ENCODE results near the gene ANKRD2.
A peak's percentile ranks its signal among the peaks of the same experiment; 100 is the strongest.

The ANKRD2 gene

DNA sequence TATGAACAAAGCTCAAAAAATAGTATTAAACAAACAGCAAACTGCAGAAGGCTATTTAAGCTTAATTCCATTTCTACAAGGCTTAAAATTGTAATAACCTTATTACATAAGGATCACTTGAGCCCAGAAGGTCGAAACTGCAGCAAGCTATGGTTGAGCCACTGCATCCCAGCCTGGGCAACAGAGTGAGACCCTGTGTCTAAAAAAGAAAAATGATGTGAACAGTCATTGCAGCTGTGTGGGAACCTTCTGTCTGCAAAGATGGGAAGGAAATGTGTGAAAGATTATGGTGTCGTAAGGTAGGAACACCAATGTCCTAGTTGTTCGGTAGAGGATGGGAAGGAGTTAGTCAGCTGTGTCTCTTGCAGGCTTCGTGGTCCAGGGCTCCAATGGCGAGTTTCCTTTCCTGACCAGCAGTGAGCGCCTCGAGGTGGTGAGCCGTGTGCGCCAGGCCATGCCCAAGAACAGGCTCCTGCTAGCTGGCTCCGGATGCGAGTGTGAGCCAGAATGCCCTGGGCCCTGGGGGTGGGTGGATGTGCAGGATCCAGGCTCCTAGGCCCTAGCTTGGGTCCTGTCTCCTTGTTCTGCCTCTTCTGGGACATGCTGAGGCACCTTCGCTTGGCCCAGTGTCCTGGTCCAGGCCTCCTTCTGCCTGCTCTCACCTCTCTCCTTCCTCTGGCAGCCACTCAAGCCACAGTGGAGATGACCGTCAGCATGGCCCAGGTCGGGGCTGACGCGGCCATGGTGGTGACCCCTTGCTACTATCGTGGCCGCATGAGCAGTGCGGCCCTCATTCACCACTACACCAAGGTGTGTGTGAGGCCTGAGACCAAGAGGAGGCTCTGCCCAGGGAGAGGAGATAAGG lies 26.1 kb downstream of the ANKRD2 start:
- DNase-seq: no peak

DNA sequence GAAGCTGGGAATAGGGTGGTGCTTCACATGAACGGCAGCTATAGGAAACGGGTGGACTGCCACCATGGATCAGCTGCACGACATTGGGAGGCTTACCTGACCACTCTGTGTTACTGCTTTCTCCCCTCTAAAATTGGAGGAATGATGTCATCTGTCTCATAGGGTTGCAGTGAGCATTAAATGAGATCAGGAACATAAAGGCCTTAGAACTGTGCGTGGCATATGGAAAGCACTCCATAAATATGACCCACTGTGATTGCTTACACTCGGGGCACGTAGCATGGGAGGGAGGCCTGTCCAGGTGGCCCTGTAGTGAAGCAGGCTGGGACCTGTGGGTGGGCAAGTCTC lies 26.7 kb downstream of the ANKRD2 start:
- DNase-seq: no peak

DNA sequence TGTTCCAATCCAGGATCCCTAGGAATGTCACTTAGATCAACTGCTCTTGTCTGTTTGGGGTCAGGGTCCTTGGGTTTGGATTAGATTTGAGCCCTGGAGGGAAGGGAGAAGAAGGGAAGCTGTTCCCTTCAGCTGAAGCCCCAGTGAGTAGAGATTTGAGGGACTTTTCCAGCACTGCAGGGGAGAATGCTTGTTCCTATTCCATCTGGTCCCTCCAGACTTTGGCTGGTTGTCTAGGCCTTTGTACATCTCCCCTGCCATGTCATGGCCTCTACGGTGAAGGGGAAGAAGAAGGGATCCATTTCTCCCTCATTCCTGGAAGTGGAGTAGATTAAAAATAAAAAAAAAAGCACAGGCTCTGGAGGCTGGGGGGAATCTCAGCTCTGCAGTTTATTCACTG lies 28.0 kb downstream of the ANKRD2 start:
- DNase-seq: no peak

DNA sequence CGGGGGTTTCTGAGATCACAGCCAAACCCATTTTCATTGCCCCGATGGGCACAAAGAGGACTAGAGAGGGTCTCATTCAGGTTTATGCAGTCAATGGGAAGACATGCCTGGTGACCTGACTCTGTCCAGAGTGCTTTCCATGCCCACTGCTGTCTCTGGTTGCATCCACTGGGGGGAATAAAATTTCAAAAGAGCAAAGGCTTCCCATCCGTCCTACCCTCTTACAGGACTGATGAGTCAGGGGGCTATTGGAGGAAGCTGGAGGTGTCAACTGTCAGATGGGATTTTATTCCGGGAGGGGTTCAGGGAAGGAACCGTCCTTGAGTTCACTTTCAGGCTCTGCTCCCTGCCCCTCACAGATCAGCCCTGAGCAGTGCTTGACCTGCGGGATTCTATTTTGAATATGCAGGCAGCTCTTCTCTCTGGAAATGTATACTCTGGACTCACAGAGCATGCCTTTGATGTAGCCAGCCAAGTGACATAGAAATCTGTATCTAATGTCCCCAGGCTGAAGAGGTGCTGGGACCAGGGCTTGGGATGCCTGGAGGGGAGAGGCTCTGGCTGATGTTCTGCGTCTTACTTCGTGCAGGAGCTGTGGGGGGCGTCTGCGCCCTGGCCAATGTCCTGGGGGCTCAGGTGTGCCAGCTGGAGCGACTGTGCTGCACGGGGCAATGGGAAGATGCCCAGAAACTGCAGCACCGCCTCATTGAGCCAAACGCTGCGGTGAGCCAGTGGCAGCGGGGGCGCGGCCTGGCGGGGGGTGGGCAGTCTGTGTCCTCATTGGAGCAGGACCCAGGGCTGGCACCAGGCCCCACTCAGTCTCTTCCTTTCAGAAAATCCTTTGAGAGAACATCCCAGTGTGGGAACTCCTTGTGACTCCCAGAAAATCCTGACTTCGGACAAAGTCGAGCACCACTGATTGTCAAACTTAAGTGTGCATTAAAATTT lies 29.0 kb downstream of the ANKRD2 start:
- DNase-seq: no peak

DNA sequence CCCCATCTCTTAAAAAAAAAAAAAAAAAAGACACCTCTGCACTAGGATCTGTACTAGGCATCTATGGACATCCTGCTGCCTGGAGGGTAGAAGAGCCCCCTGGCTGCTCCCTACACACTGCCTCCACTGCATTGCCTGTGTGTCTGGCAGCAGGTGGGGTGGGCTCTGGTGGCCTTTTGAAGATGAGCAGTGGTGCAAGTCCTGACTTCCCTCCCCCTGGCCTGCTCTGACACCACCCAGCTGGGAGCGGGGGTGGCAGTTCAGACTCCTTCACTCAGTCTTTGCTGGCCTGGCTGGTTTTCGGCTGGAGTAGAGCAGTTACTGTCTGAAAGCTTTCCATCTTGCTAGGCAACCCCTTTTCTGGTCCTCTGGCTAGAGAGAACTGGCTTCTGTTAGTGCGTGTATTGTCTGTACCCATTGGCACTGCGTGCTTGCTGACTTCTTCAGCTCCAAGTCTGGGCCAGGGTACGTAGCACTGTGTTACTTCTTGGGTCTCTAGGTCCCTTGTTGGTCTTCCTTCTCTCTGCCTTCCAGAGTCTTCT lies 34.6 kb downstream of the ANKRD2 start:
- DNase-seq: no peak

DNA sequence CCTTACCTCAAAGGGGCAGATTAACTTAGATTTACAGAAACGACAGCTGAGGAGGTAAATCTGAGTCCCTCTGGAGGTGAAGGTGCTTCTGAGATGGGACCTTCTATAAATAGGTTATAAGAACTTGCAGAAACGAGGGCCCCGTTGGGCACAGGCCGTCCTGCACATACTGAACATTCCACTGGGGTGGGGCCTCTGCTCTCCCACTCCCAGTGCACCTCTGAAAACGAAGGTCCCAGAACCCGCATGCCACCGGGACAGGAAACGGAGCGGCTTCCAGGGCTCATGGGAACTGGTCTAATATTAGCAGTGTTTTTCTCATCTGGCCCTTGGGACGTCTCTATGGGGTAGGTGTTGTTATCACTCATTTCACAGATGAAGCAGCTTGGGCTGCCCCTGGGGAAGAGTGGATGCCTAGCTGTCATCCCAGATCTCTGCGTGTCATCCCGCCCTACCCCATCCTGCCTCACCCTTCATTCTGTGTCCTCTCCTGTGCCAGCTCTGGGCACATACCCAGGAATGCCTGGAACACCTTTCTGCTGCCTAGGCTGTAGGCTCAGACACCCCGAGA lies 36.5 kb downstream of the ANKRD2 start:
- DNase-seq: no peak

DNA sequence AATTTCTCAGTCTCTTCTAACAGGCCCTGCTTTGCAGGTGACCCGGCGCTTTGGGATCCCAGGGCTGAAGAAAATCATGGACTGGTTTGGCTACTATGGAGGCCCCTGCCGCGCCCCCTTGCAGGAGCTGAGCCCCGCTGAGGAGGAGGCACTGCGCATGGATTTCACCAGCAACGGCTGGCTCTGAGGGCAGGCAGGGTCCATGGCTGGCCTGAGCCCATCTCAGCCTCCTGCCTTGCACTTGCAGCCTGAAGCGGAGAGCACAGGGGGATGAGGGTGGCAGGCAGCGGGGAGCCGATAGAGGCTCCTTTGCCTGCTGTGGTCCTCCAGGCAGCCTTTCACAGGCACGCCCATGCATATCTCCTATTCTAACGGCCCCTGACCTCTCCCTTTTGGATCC lies 38.9 kb downstream of the ANKRD2 start:
- no peak for DNase-seq

DNA sequence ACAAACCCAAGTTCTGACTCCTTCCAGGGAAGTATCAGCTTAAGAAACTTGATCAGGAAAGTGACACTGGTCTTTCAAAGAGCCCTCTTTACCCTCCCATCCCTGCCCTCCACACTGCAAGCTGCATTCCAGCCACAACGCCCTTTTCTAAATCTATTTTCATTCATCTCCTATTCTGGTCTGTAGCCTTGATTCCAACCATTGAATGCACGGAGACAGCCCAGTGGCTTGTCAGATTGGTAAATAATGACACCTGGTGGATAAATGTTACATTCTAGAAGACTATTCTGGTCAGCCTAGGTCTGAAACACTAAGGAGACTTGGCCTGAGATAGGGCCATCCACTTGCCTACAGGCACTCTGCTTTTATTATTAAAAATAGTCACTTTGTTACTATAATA lies 39.8 kb downstream of the ANKRD2 start:
- DNase-seq: no peak

DNA sequence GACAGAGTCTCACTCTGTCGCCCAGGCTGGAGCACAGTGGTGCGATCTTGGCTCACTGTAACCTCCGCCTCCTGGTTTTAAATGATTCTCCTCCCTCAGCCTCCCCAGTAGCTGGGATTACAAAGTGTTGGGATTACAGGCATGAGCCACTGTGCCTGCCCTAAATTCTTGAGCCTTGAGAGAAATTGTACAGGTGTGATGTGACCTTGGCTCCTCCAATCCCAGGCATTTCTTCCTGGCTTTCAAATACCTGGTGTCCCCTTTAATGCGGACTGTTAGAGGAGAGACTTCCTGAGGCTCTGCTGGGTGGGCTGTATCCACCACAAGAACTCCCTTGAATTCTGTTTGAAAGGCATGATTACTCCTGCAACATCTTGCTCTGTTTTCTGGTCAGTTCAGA lies 45.7 kb downstream of the ANKRD2 start:
- no peak for DNase-seq

DNA sequence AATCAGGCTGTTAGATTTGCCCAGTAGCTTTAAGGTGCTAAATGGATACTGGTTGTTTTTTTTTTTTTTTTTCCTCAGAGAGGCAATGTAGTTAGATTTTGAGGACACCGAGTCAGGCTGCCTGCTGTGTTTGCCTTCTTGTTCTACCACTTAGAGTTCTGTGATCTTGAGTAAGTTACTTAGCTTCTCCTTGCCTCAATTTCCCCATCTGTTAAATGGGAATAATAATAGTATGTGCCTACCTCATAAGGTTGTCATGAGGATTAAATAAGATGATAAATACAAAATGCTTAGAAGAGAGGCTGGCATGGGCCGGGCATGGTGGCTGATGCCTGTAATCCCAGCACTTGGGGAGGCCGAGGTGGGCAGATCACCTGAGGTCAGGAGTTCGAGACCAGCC lies 46.2 kb downstream of the ANKRD2 start:
- no peak for DNase-seq

DNA sequence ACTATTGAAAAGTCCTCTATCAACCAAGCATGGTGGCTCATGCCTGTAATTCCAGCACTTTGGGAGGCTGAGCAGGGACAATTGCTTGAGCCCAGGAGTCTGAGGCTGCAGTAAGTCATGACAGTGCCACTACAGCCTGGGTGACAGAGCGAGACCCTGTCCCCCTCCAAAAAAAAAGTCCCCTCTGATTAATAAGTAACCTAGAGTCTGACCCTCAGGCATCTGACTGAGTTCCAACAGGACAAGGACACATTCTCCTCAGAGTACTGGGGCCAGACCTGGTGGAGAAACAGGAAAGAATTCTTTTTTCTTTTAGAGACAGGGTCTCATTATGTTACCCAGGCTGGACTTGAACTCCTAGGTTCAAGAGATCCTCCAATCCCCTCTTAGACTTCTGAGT lies 50.7 kb downstream of the ANKRD2 start:
- DNase-seq: no peak

DNA sequence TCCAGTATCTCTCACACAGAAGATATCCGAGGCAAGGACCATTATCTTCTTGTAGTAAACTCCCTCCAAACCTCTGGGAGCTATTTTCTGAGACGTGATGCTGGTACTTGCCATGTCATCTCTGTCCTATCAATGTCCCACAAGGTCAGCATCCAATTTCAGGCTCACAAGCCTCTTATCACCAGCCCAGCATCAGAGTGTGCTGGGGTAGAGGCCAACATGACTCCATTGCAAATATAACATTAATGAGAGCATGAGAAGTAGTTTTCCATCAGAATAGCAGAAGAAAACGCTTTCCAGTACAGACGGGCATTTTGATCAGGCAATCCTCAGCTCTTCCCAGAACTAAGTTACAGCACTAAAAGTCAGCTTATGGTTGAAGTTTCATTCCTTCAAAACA lies 55.2 kb downstream of the ANKRD2 start:
- no peak for DNase-seq

DNA sequence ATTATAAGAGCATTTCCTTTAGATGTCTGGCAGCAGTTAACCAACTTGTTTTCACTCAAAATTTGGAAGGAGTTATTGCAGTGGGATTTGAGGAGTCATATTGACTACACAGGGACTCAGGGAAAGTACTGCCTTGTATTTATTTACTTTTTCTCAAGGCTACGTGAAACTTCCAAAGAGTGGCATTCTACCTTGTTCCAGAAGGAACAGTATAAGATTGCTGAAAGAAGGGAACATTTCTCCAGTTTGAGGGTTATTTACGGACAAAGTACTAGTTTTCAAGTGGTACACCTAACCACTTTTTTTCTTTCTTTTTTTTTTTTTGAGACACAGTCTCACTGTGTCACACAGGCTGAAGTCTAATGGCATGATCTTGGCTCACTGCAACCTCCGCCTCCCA lies 55.6 kb downstream of the ANKRD2 start:
- no peak for DNase-seq

DNA sequence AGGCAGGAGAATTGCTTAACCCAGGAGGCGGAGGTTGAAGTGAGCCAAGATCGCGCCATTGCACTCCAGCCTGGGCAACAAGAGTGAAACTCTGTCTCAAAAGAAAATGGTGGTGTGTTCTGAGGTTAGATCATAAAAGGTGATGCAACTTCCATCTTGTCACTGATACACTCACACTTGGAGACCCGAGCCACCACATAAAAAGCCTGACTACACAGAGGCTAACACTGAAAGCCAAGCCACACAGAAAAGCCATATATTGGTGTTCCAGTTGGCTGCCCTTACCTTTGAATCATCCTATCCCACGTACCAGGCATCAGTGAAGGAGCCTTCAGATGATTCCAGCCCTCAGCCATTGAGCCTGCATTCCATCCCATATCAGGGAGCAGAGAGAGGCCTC lies 56.7 kb downstream of the ANKRD2 start:
- no peak for DNase-seq

DNA sequence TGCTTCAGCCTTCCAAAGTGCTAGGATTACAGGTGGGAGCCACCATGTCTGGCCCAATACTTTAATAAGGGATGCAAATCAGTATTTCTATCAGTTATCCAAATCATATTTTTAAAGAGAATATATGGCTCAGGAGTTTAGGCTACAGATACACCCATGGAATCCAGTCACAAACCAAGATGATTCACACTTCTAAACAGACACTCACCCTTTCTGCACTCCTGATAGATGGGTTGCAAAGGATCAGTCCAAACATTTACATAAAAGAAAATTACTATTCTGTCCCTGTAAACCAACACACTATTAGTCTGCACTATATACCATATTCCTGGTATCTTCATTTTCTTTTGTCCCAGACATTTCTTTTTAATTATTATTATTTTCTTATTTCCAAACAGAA lies 58.5 kb downstream of the ANKRD2 start:
- DNase-seq: no peak

DNA sequence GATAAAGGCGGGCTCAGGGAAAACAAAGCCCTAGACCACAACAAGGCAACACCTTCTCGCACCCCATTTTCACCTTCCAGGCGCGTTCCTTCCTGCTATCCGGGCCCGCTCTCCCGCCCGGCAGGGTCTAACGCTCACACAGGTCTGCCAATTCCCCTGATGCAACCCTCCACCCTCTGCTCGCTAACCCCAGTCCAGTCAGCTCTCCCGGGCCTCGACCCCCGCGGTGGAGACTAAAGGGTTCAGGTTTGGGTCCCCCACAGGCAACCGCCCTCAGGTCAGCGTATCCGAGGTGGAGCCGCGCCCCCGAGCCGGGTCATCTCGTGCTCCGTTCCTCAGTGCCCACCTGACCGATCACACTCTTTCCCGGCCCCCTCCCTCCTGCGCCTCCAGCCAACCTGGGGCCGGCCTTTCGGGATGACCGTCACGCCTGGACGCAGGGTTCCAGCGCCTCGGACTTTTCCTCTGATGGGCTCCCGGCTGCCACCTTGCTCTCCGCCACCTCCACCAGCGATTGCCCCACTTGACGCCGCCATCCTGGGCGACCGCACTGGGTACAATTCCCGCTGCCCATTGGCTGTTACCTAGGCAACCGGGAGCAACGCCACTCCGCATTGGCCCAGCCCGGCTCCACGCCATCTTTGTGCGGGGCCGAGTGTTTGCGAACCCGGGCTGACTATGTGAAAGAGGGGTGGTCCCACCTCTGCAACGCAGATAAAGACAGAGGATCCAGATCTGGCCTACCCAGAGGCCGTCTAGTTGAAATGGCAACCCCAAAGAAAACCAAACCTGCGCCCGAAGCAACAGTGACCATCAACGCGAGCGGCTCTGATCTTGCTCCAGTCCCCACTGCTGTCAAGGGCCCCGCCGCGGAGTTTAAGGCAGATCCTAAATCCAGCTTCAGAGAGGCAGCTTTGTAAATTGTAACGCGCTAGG lies 60.6 kb downstream of the ANKRD2 start, which contains the start of gene MORN4:
Gene MORN4, minus strand, starts transcription at position 552 of the 936 bp plus-strand sequence. CDS start 13,847 bp downstream, outside the sequence.
- peak; percentile 61 for DNase-seq
